ENCODE measurements around the gene ARHGAP45. TPM values are rescaled to one million over a fixed set of nuclear protein-coding genes. Genes with fewer than 3 reads are reported as not detected.

The ARHGAP45 gene
- total RNA-seq, 1 experiment from 2014 or later, result 45.3 TPM

- ATAC-seq (no peak), DNase-seq (no peak)
- H3K9me2 ChIP-seq (replicated peaks; ENCODE audit: low read length), result no peaks in the 10 kb centered on the region
- peaks cover 70% of the 10 kb centered on the region for H3K79me2 ChIP-seq (ENCODE audit: low read length)
- CTCF ChIA-PET, result no interaction called here
- no peak overlapping the region for H2AFZ ChIP-seq (ENCODE audit: low read length)
- no peak overlapping the region for H3K27ac ChIP-seq (ENCODE audit: low read length)
- POLR2A ChIA-PET (ENCODE audit: unreplicated experiment), result no interaction called here
- H3K4me1 ChIP-seq (ENCODE audit: insufficient read depth, low read length), result no peaks in the 10 kb centered on the region
- no peak overlapping the region for H3K4me3 ChIP-seq (ENCODE audit: low read length)
- H3K27me3 ChIP-seq (ENCODE audit: low read length), result no peaks in the 10 kb centered on the region
- no peak overlapping the region for H3K9ac ChIP-seq (ENCODE audit: low read length)
- H3K36me3 ChIP-seq (ENCODE audit: low read depth, low read length), result no peaks in the 10 kb centered on the region; the same call in 1 of the 2 replicates
- H3F3A ChIP-seq (ENCODE audit: low read length, unreplicated experiment), result no peaks in the 10 kb centered on the region
- peaks cover 25% of the 10 kb centered on the region for H4K20me1 ChIP-seq (ENCODE audit: low read length)
- BruUV-seq (replicated peaks), result no TSS peak
- intact Hi-C loops (cut with micrococcal nuclease), result no loop called here
- no peak overlapping the region for H3K4me2 ChIP-seq (ENCODE audit: low read length)
- H3K9me3 ChIP-seq (ENCODE audit: low read length), result no peaks in the 10 kb centered on the region
- TF ChIP-seq, protein P1, sequence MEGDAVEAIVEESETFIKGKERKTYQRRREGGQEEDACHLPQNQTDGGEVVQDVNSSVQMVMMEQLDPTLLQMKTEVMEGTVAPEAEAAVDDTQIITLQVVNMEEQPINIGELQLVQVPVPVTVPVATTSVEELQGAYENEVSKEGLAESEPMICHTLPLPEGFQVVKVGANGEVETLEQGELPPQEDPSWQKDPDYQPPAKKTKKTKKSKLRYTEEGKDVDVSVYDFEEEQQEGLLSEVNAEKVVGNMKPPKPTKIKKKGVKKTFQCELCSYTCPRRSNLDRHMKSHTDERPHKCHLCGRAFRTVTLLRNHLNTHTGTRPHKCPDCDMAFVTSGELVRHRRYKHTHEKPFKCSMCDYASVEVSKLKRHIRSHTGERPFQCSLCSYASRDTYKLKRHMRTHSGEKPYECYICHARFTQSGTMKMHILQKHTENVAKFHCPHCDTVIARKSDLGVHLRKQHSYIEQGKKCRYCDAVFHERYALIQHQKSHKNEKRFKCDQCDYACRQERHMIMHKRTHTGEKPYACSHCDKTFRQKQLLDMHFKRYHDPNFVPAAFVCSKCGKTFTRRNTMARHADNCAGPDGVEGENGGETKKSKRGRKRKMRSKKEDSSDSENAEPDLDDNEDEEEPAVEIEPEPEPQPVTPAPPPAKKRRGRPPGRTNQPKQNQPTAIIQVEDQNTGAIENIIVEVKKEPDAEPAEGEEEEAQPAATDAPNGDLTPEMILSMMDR (conservative IDR thresholded peaks at IDR 0.05; ENCODE audit: low read depth, low read length), result no peak
- TF ChIP-seq EZH2phosphoT487 (IDR thresholded peaks at IDR 0.05; ENCODE audit: borderline replicate concordance, low read length), result no peak
- TF ChIP-seq EZH2 (IDR thresholded peaks at IDR 0.05; ENCODE audit: low read length, unreplicated experiment), result no peak
Measured at GRCh38 chr19:1134431-1134830, 67.5 kb downstream of the ARHGAP45 start.

GRCh38 chr19:1135454-1135853 lies 68.5 kb downstream of the ARHGAP45 start:
- Histone ChIP-seq H3K4me2 (ENCODE audit: low read length) (no peak overlapping the region), H3K79me2 (ENCODE audit: low read length) (peaks cover 60% of the 10 kb centered on the region), H3K36me3 (ENCODE audit: low read depth, low read length) (no peaks in the 10 kb centered on the region; the same call in 1 of the 2 replicates), H3K27ac (ENCODE audit: low read length) (no peak overlapping the region), H3K9me2 (replicated peaks; ENCODE audit: low read length) (no peaks in the 10 kb centered on the region), H3K4me3 (ENCODE audit: low read length) (no peak overlapping the region), H2AFZ (ENCODE audit: low read length) (no peak overlapping the region), H3F3A (ENCODE audit: low read length, unreplicated experiment) (no peaks in the 10 kb centered on the region), H3K4me1 (ENCODE audit: insufficient read depth, low read length) (no peaks in the 10 kb centered on the region), H3K27me3 (ENCODE audit: low read length) (no peaks in the 10 kb centered on the region), H3K9me3 (ENCODE audit: low read length) (no peaks in the 10 kb centered on the region), H3K9ac (ENCODE audit: low read length) (no peak overlapping the region), H4K20me1 (ENCODE audit: low read length) (peaks cover 24% of the 10 kb centered on the region)
- no peak for DNase-seq
- BruUV-seq (replicated peaks), result no TSS peak
- TF ChIP-seq EZH2phosphoT487 (IDR thresholded peaks at IDR 0.05; ENCODE audit: borderline replicate concordance, low read length) (no peak), EZH2 (IDR thresholded peaks at IDR 0.05; ENCODE audit: low read length, unreplicated experiment) (no peak)
- TF ChIP-seq, protein P1 (conservative IDR thresholded peaks at IDR 0.05; ENCODE audit: low read depth, low read length), result no peak
- POLR2A ChIA-PET (ENCODE audit: unreplicated experiment), result no interaction called here
- ATAC-seq, result no peak
- intact Hi-C loops (cut with micrococcal nuclease), result no loop called here
- CTCF ChIA-PET, result no interaction called here

DNA sequence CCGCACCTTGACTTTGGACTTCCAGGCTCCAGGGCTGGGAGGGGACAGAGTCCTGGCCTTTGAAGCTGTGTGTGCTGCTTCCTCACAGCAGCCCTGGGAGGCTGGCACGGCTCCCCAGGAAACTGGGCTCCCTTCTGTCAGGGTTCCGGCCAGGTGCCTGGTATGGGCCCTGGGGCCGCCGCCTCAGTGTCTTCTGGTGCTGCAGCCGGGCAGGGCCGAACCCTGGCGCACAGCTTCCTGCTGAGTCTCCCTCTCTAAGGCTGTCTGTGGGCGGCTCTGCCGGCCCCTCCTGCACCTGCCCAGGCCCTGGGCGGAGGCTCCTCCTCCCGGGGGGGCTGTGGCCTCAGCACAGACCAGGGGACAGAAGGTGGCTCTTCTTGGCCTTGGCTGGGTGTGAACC lies 69.2 kb downstream of the ARHGAP45 start:
- H3K27ac ChIP-seq (ENCODE audit: low read length), result no peak overlapping the region
- ATAC-seq, result no peak
- no peaks in the 10 kb centered on the region for H3K9me2 ChIP-seq (replicated peaks; ENCODE audit: low read length)
- peaks cover 53% of the 10 kb centered on the region for H3K79me2 ChIP-seq (ENCODE audit: low read length)
- no peak overlapping the region for H3K4me2 ChIP-seq (ENCODE audit: low read length)
- no peaks in the 10 kb centered on the region for H3K9me3 ChIP-seq (ENCODE audit: low read length)
- H3K4me1 ChIP-seq (ENCODE audit: insufficient read depth, low read length), result no peaks in the 10 kb centered on the region
- H3F3A ChIP-seq (ENCODE audit: low read length, unreplicated experiment), result no peaks in the 10 kb centered on the region
- H2AFZ ChIP-seq (ENCODE audit: low read length), result no peak overlapping the region
- TF ChIP-seq, protein P1 (conservative IDR thresholded peaks at IDR 0.05; ENCODE audit: low read depth, low read length), result no peak
- TF ChIP-seq EZH2 (IDR thresholded peaks at IDR 0.05; ENCODE audit: low read length, unreplicated experiment), result no peak
- TF ChIP-seq EZH2phosphoT487 (IDR thresholded peaks at IDR 0.05; ENCODE audit: borderline replicate concordance, low read length), result no peak
- DNase-seq, result no peak
- H3K4me3 ChIP-seq (ENCODE audit: low read length), result no peak overlapping the region
- H4K20me1 ChIP-seq (ENCODE audit: low read length), result peaks cover 20% of the 10 kb centered on the region
- POLR2A ChIA-PET (ENCODE audit: unreplicated experiment), result no interaction called here
- intact Hi-C loops (cut with micrococcal nuclease), result no loop called here
- no peak overlapping the region for H3K9ac ChIP-seq (ENCODE audit: low read length)
- H3K27me3 ChIP-seq (ENCODE audit: low read length), result no peaks in the 10 kb centered on the region
- BruUV-seq (replicated peaks), result no TSS peak
- H3K36me3 ChIP-seq (ENCODE audit: low read depth, low read length), result no peaks in the 10 kb centered on the region; the same call in 1 of the 2 replicates
- CTCF ChIA-PET, result no interaction called here

Other genes with a start within 250 kb of the ARHGAP45 start
- gene PLPPR3, start 245.2 kb upstream of the ARHGAP45 start, total RNA-seq (2014; rRNA removed), result not detected in 2 replicates
- gene AZU1, start 239.3 kb upstream of the ARHGAP45 start, total RNA-seq (2014; rRNA removed), result not detected in 2 replicates
- gene PRTN3, start 226.2 kb upstream of the ARHGAP45 start, total RNA-seq (2014; rRNA removed), result 0.29 and 0.40 TPM in 2 replicates
- gene ELANE, start 214.9 kb upstream of the ARHGAP45 start, total RNA-seq (2014; rRNA removed), result not detected in 2 replicates
- 22.4 and 38.0 TPM in 2 replicates for gene CFD, start 207.5 kb upstream of the ARHGAP45 start, total RNA-seq (2014; rRNA removed)
- gene MED16, start 174.0 kb upstream of the ARHGAP45 start, total RNA-seq (2014; rRNA removed), result 25.9 and 41.6 TPM in 2 replicates
- not detected in 2 replicates for gene RNU6-9, start 173.7 kb upstream of the ARHGAP45 start, total RNA-seq (2014; rRNA removed)
- 34.0 and 44.9 TPM in 2 replicates for gene R3HDM4, start 153.9 kb upstream of the ARHGAP45 start, total RNA-seq (2014; rRNA removed)
- 1.2 and 3.9 TPM in 2 replicates for gene KISS1R, start 149.8 kb upstream of the ARHGAP45 start, total RNA-seq (2014; rRNA removed)
- gene ARID3A, start 141.1 kb upstream of the ARHGAP45 start, total RNA-seq (2014; rRNA removed), result 5.6 and 13.9 TPM in 2 replicates
- gene WDR18, start 82.8 kb upstream of the ARHGAP45 start, total RNA-seq (2014; rRNA removed), result 56.7 and 99.6 TPM in 2 replicates
- 0.63 and 0.69 TPM in 2 replicates for gene GRIN3B, start 66.7 kb upstream of the ARHGAP45 start, total RNA-seq (2014; rRNA removed)
- gene TMEM259, start 46.0 kb upstream of the ARHGAP45 start, total RNA-seq (2014; rRNA removed), result 136 and 162 TPM in 2 replicates
- not detected in 2 replicates for gene RNU6-2, start 45.6 kb upstream of the ARHGAP45 start, total RNA-seq (2014; rRNA removed)
- 97.9 and 107 TPM in 2 replicates for gene CNN2, start 40.6 kb upstream of the ARHGAP45 start, total RNA-seq (2014; rRNA removed)
- gene ABCA7, start 27.1 kb upstream of the ARHGAP45 start, total RNA-seq (2014; rRNA removed), result 27.3 and 31.3 TPM in 2 replicates
- 335 and 375 TPM in 2 replicates for gene POLR2E, start 28.2 kb downstream of the ARHGAP45 start, total RNA-seq (2014; rRNA removed)
- gene GPX4, start 36.8 kb downstream of the ARHGAP45 start, total RNA-seq (2014; rRNA removed), result 517 and 644 TPM in 2 replicates
- gene SBNO2, start 107.1 kb downstream of the ARHGAP45 start, total RNA-seq (2014; rRNA removed), result 62.4 and 75.0 TPM in 2 replicates
- gene STK11, start 138.6 kb downstream of the ARHGAP45 start, total RNA-seq (2014; rRNA removed), result 82.4 and 93.0 TPM in 2 replicates
- gene CBARP, start 170.8 kb downstream of the ARHGAP45 start, total RNA-seq (2014; rRNA removed), result 3.3 and 6.3 TPM in 2 replicates
- 102 and 187 TPM in 2 replicates for gene ATP5F1D, start 174.6 kb downstream of the ARHGAP45 start, total RNA-seq (2014; rRNA removed)
- 17.3 and 41.8 TPM in 2 replicates for gene MIDN, start 181.4 kb downstream of the ARHGAP45 start, total RNA-seq (2014; rRNA removed)
- gene CIRBP, start 202.2 kb downstream of the ARHGAP45 start, total RNA-seq (2014; rRNA removed), result 136 and 197 TPM in 2 replicates
- gene FAM174C, start 208.4 kb downstream of the ARHGAP45 start, total RNA-seq (2014; rRNA removed), result 110 and 133 TPM in 2 replicates
- not detected in 2 replicates for gene EFNA2, start 218.7 kb downstream of the ARHGAP45 start, total RNA-seq (2014; rRNA removed)